ENCODE results near the gene BNIP1. TPM values are rescaled to one million over a fixed set of nuclear protein-coding genes. Genes with fewer than 3 reads are reported as not detected.

Gene BNIP1
- total and polyA plus RNA-seq, 2 donors (not counting 1 experiment from before 2014, with no cell fraction given): 23.5 to 23.9 TPM

- Histone ChIP-seq H3K36me3 (ENCODE audit: control insufficient read depth, insufficient read depth, low read length) (peaks cover 11% of the 10 kb centered on the region), H3K9ac (ENCODE audit: insufficient read depth, low read length) (no peak overlapping the region)
Measured at GRCh38 chr5:173163219-173163618, 18.9 kb downstream of the BNIP1 start.

DNA sequence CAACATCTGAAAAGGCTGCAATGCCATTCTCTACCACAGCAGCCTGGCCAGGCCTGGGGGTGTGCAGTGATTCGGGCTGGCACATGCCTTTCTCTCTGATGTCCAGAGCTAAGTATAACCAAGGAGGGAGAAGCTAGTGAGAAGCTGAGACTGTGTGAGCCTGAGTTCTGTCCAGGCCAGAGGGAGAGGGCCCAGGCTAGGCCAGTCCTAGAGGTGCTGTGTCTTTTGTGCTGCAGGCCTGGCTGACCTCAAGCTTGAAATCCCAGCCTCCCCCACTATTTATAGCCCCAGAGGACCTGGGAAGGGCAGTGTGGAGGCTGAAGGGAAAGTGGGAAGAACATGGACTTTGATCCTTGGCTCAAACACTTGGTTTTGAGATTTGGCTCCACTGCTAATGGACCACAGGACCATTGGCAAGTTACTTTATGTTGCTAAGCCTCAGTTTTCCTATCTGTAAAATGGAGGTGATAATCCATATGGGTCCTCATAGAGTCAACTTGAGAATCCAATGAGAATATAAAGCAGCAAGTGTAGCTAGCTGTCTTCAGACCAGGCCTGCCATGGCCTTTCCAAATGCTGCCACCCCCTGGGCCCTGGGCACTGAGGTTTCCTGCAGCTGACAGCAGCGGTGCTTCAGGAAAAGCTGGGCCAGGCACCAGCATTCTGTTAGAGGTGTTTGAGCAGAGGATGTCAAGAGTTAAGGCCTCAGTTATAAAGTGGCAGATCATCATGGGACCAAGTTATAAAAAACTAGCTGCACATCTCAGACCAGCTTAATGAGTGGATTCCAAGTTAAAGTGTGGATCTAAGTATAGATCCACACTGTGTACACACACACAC is 21.1 kb downstream of the BNIP1 start:
- Histone ChIP-seq H3K79me2 (ENCODE audit: control insufficient read depth, insufficient read depth, low read length) (no peaks in the 10 kb centered on the region), H2AFZ (ENCODE audit: low read length) (no peak overlapping the region), H3K4me2 (ENCODE audit: extremely low read depth, insufficient read depth, low read length) (no peak overlapping the region), H3K4me3 (replicated peaks in 1 of 4; ENCODE audit: control extremely low read depth in 1 of 4, insufficient read depth in 1 of 4, low read depth in 3 of 4, low read length in 4 of 4) (no peak overlapping the region), H3K4me1 (ENCODE audit: control insufficient read depth, extremely low read depth, insufficient read depth, low read length) (no peaks in the 10 kb centered on the region), H4K20me1 (ENCODE audit: control insufficient read depth, extremely low read depth, insufficient read depth, low read length) (no peaks in the 10 kb centered on the region), H3K27ac (ENCODE audit: insufficient read depth, low read length) (no peak overlapping the region), H3K9ac (ENCODE audit: insufficient read depth, low read length) (no peak overlapping the region), H3K9me3 (ENCODE audit: control insufficient read depth, insufficient read depth, low read depth, low read length) (no peaks in the 10 kb centered on the region), H3K27me3 (ENCODE audit: control insufficient read depth, insufficient read depth, low read length) (no peaks in the 10 kb centered on the region), H3K36me3 (ENCODE audit: control insufficient read depth, insufficient read depth, low read length) (peaks cover 6% of the 10 kb centered on the region)
- TF ChIP-seq EZH2 (IDR thresholded peaks at IDR 0.05; ENCODE audit: low read length, missing control alignments): no peak
- TF ChIP-seq, protein P1, sequence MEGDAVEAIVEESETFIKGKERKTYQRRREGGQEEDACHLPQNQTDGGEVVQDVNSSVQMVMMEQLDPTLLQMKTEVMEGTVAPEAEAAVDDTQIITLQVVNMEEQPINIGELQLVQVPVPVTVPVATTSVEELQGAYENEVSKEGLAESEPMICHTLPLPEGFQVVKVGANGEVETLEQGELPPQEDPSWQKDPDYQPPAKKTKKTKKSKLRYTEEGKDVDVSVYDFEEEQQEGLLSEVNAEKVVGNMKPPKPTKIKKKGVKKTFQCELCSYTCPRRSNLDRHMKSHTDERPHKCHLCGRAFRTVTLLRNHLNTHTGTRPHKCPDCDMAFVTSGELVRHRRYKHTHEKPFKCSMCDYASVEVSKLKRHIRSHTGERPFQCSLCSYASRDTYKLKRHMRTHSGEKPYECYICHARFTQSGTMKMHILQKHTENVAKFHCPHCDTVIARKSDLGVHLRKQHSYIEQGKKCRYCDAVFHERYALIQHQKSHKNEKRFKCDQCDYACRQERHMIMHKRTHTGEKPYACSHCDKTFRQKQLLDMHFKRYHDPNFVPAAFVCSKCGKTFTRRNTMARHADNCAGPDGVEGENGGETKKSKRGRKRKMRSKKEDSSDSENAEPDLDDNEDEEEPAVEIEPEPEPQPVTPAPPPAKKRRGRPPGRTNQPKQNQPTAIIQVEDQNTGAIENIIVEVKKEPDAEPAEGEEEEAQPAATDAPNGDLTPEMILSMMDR (conservative IDR thresholded peaks at IDR 0.05 in 1 of 2, IDR thresholded peaks at IDR 0.05 in 1 of 2; ENCODE audit: low read depth in 1 of 2, low read length in 2 of 2): no peak
- DNase-seq (ENCODE audit: low read depth in 2 of 2): no peak

More at GRCh38 chr5:173163219-173163618, 18.9 kb downstream of the BNIP1 start:
- Histone ChIP-seq H3K79me2 (ENCODE audit: control insufficient read depth, insufficient read depth, low read length) (no peaks in the 10 kb centered on the region), H3K4me3 (replicated peaks in 1 of 4; ENCODE audit: control extremely low read depth in 1 of 4, insufficient read depth in 1 of 4, low read depth in 3 of 4, low read length in 4 of 4) (no peak overlapping the region), H3K4me2 (ENCODE audit: extremely low read depth, insufficient read depth, low read length) (no peak overlapping the region), H3K4me1 (ENCODE audit: control insufficient read depth, extremely low read depth, insufficient read depth, low read length) (no peaks in the 10 kb centered on the region), H2AFZ (ENCODE audit: low read length) (no peak overlapping the region), H3K9me3 (ENCODE audit: control insufficient read depth, insufficient read depth, low read depth, low read length) (no peaks in the 10 kb centered on the region), H3K27ac (ENCODE audit: insufficient read depth, low read length) (no peak overlapping the region), H3K27me3 (ENCODE audit: control insufficient read depth, insufficient read depth, low read length) (no peaks in the 10 kb centered on the region), H4K20me1 (ENCODE audit: control insufficient read depth, extremely low read depth, insufficient read depth, low read length) (no peaks in the 10 kb centered on the region)
- TF ChIP-seq, protein P1 (conservative IDR thresholded peaks at IDR 0.05 in 1 of 2, IDR thresholded peaks at IDR 0.05 in 1 of 2; ENCODE audit: low read depth in 1 of 2, low read length in 2 of 2): no peak
- TF ChIP-seq EZH2 (IDR thresholded peaks at IDR 0.05; ENCODE audit: low read length, missing control alignments): no peak
- peak in 1 of 2 donors; percentile 67 for DNase-seq (ENCODE audit: low read depth in 2 of 2)

DNA sequence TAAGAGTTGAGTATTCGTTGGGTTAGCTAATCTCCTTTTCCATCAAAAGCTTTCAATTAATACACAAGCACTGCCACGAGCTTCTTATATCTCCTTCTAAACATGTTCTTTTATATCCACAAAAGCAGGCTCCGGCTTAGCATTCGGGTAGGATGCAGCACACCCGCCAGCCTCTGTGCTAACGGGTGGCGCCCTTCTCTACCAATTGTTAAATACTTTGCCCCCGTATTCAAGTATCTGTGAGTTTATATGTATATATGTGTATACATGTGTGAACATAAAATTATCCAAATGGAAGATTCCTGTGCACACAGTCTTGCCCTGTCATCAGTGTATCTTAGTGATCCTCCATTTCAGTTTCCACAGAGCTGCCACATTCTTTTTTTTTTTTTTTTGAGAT is 27.8 kb downstream of the BNIP1 start:
- no peak overlapping the region for H2AFZ ChIP-seq (ENCODE audit: low read length)
- H3K9me3 ChIP-seq (ENCODE audit: control insufficient read depth, insufficient read depth, low read depth, low read length): no peaks in the 10 kb centered on the region
- no peaks in the 10 kb centered on the region for H3K36me3 ChIP-seq (ENCODE audit: control insufficient read depth, insufficient read depth, low read length)
- DNase-seq (ENCODE audit: low read depth in 2 of 2): no peak
- H3K9ac ChIP-seq (ENCODE audit: insufficient read depth, low read length): no peak overlapping the region
- no peaks in the 10 kb centered on the region for H4K20me1 ChIP-seq (ENCODE audit: control insufficient read depth, extremely low read depth, insufficient read depth, low read length)
- H3K4me1 ChIP-seq (ENCODE audit: control insufficient read depth, extremely low read depth, insufficient read depth, low read length): no peaks in the 10 kb centered on the region
- TF ChIP-seq, protein P1 (conservative IDR thresholded peaks at IDR 0.05 in 1 of 2, IDR thresholded peaks at IDR 0.05 in 1 of 2; ENCODE audit: low read depth in 1 of 2, low read length in 2 of 2): no peak
- TF ChIP-seq EZH2 (IDR thresholded peaks at IDR 0.05; ENCODE audit: low read length, missing control alignments): no peak
- H3K27me3 ChIP-seq (ENCODE audit: control insufficient read depth, insufficient read depth, low read length): no peaks in the 10 kb centered on the region
- no peak overlapping the region for H3K4me3 ChIP-seq (replicated peaks in 1 of 4; ENCODE audit: control extremely low read depth in 1 of 4, insufficient read depth in 1 of 4, low read depth in 3 of 4, low read length in 4 of 4)
- no peak overlapping the region for H3K27ac ChIP-seq (ENCODE audit: insufficient read depth, low read length)
- H3K4me2 ChIP-seq (ENCODE audit: extremely low read depth, insufficient read depth, low read length): no peak overlapping the region
- H3K79me2 ChIP-seq (ENCODE audit: control insufficient read depth, insufficient read depth, low read length): no peaks in the 10 kb centered on the region

Measured in fibroblast of lung (primary cell).